H9 (cell line): ENCODE measurements around the gene MRPL55. TPM values are rescaled to one million over a fixed set of nuclear protein-coding genes. Genes with fewer than 3 reads are reported as not detected.

Experiments
- DNase-seq: peaks from one replicate; pipeline ENCODE4 v3.0.0-alpha.2; 2017
- H2AFZ ChIP-seq: one replicate; pipeline ENCODE4 v1.6.1; 2013; ENCODE audit warnings: mild to moderate bottlenecking, low read length, control low read depth, moderate library complexity
- H2AK5ac ChIP-seq: 2 replicates; pipeline ENCODE4 v1.6.1; 2013; ENCODE audit warnings: low read length, control low read depth, mixed read lengths; ENCODE audit not compliant: insufficient read length
- H2BK120ac ChIP-seq: one replicate; pipeline ENCODE4 v1.6.1; 2013; ENCODE audit warnings: low read depth, mild to moderate bottlenecking, low read length, control low read depth, inconsistent platforms; ENCODE audit not compliant: poor library complexity, severe bottlenecking
- H2BK12ac ChIP-seq: 2 replicates; pipeline ENCODE4 v1.6.1; 2013; ENCODE audit warnings: low read length, control low read depth, mixed read lengths, low read depth; ENCODE audit not compliant: insufficient read length
- H2BK15ac ChIP-seq: 2 replicates; pipeline ENCODE4 v1.6.1; 2013; ENCODE audit warnings: low read depth, low read length, control low read depth
- H2BK20ac ChIP-seq: one replicate; pipeline ENCODE4 v1.6.1; 2013; ENCODE audit warnings: low read depth, mild to moderate bottlenecking, low read length, control low read depth, inconsistent platforms; ENCODE audit not compliant: poor library complexity, severe bottlenecking
- H2BK5ac ChIP-seq: 2 replicates; pipeline ENCODE4 v1.6.1; 2013; ENCODE audit warnings: low read length, control low read depth, mixed read lengths; ENCODE audit not compliant: insufficient read length
- H3K14ac ChIP-seq: 2 replicates; pipeline ENCODE4 v1.6.1; 2013; ENCODE audit warnings: low read length, control low read depth; ENCODE audit not compliant: insufficient read depth
- H3K18ac ChIP-seq: 2 replicates; pipeline ENCODE4 v1.6.1; 2013; ENCODE audit warnings: low read depth, mild to moderate bottlenecking, mixed read lengths, low read length, control low read depth; ENCODE audit not compliant: insufficient read length
- H3K23ac ChIP-seq: 2 replicates; pipeline ENCODE4 v1.6.1; 2013; ENCODE audit warnings: low read length, control low read depth, mixed read lengths, low read depth; ENCODE audit not compliant: insufficient read length
- H3K23me2 ChIP-seq: 2 replicates; pipeline ENCODE4 v1.6.1; 2013; ENCODE audit warnings: low read depth, mild to moderate bottlenecking, mixed read lengths, low read length, control low read depth; ENCODE audit not compliant: insufficient read length, poor library complexity, severe bottlenecking
- H3K27ac ChIP-seq: 2 replicates; pipeline ENCODE4 v1.5.1; 2013; ENCODE audit warnings: low read length, control low read depth, mixed read lengths, low read depth; ENCODE audit not compliant: insufficient read length
- H3K27me3 ChIP-seq: 2 replicates; pipeline ENCODE4 v1.6.1; 2013; ENCODE audit warnings: low read length, control low read depth, inconsistent platforms; ENCODE audit not compliant: insufficient read depth
- H3K4ac ChIP-seq: 2 replicates; pipeline ENCODE4 v1.6.1; 2013; ENCODE audit warnings: low read depth, mild to moderate bottlenecking, control low read depth, inconsistent platforms, low read length, moderate library complexity
- H3K4me1 ChIP-seq: 2 replicates; pipeline ENCODE4 v1.6.1; 2013; ENCODE audit warnings: low read length, control low read depth, inconsistent platforms; ENCODE audit not compliant: insufficient read depth
- H3K4me2 ChIP-seq: 2 replicates; pipeline ENCODE4 v1.6.1; 2013; ENCODE audit warnings: low read length, control low read depth, mixed read lengths; ENCODE audit not compliant: insufficient read length, insufficient read depth
- H3K56ac ChIP-seq: 2 replicates; pipeline ENCODE4 v1.6.1; 2013; ENCODE audit warnings: low read depth, mild to moderate bottlenecking, mixed read lengths, low read length, control low read depth; ENCODE audit not compliant: insufficient read length
- H3K79me1 ChIP-seq: 2 replicates; pipeline ENCODE4 v1.6.1; 2013; ENCODE audit warnings: low read depth, mild to moderate bottlenecking, moderate library complexity, low read length, control low read depth, inconsistent platforms; ENCODE audit not compliant: insufficient read depth, poor library complexity, severe bottlenecking
- H3K79me2 ChIP-seq: 2 replicates; pipeline ENCODE4 v1.6.1; 2013; ENCODE audit warnings: low read length, control low read depth, inconsistent platforms; ENCODE audit not compliant: insufficient read depth
- H3K9ac ChIP-seq: 2 replicates; pipeline ENCODE4 v1.6.1; 2013; ENCODE audit warnings: low read length, control low read depth, mixed read lengths; ENCODE audit not compliant: insufficient read length; ENCODE audit errors: extremely low read depth
- H3K9me3 ChIP-seq: one replicate; pipeline ENCODE4 v1.6.1; 2013; ENCODE audit warnings: low read depth, low read length, inconsistent platforms; ENCODE audit not compliant: control insufficient read depth
- H3T11ph ChIP-seq: one replicate; pipeline ENCODE4 v1.6.1; 2013; ENCODE audit warnings: mild to moderate bottlenecking, low read length, control low read depth, inconsistent platforms
- H4K20me1 ChIP-seq: one replicate; pipeline ENCODE4 v1.6.1; 2013; ENCODE audit not compliant: control insufficient read depth, insufficient read length, insufficient read depth
- H4K5ac ChIP-seq: 2 replicates; pipeline ENCODE4 v1.6.1; 2013; ENCODE audit warnings: low read depth, mild to moderate bottlenecking, mixed read lengths, low read length, control low read depth; ENCODE audit not compliant: insufficient read length
- H4K8ac ChIP-seq: replicated peaks from 2 replicates; pipeline ENCODE4 v1.6.1; 2013; ENCODE audit warnings: low read length, control low read depth, mixed read lengths, low read depth; ENCODE audit not compliant: insufficient read length
- H4K91ac ChIP-seq: 2 replicates; pipeline ENCODE4 v1.6.1; 2013; ENCODE audit warnings: low read depth, mild to moderate bottlenecking, moderate library complexity, mixed read lengths, low read length, control low read depth; ENCODE audit not compliant: insufficient read length
- H3K27ac Mint-ChIP-seq, 3 experiments: 2 replicates in 2 of 3; 3 replicates in 1 of 3; pipeline ENCODE4 v1.8.0; 2020 to 2021; ENCODE audit warnings: mixed read lengths in 3 of 3, mild to moderate bottlenecking in 1 of 3, moderate library complexity in 1 of 3
- H3K27me3 Mint-ChIP-seq: 2 replicates; pipeline ENCODE4 v1.8.0; 2021; ENCODE audit warnings: low read depth, mild to moderate bottlenecking, moderate library complexity, mixed read lengths
- H3K36me3 Mint-ChIP-seq, 3 experiments: 2 replicates in 2 of 3; 3 replicates in 1 of 3; pipeline ENCODE4 v1.8.0; 2020 to 2021; ENCODE audit warnings: low read depth in 3 of 3, mixed read lengths in 3 of 3; ENCODE audit not compliant: insufficient read depth in 1 of 3
- H3K4me1 Mint-ChIP-seq, 2 experiments: 2 replicates each; pipeline ENCODE4 v1.8.0; 2020; ENCODE audit warnings: mixed read lengths in 2 of 2
- H3K4me3 Mint-ChIP-seq, 2 experiments: 2 replicates in 1 of 2; 3 replicates in 1 of 2; pipeline ENCODE4 v1.8.0; 2020 to 2021; ENCODE audit warnings: mild to moderate bottlenecking in 2 of 2, mixed read lengths in 2 of 2, moderate library complexity in 1 of 2
- H3K9me3 Mint-ChIP-seq, 2 experiments: 2 replicates in 1 of 2; 3 replicates in 1 of 2; pipeline ENCODE4 v1.8.0; 2020; ENCODE audit warnings: mild to moderate bottlenecking in 2 of 2, mixed read lengths in 2 of 2, moderate library complexity in 1 of 2
- WGBS: extraction: QIAGEN DNeasy Blood & Tissue Kit; methylation state at CpG from one replicate; pipeline ENCODE4 v1.1.7; 2013; ENCODE audit warnings: missing lambda C conversion rate, low lambda C conversion rate, mixed read lengths; ENCODE audit not compliant: insufficient read length; ENCODE audit errors: extremely low coverage; 5-methylcytosine and 5-hydroxymethylcytosine counted together
- total RNA-seq: library from RNA; stranded (reverse); gene quantifications from 2 replicates; pipeline ENCODE4 v1.2.1, GENCODE V29; 2021
- TF ChIP-seq, protein P1 (sequence below): fragments of 200-600 bp; sonication (generic); conservative IDR thresholded peaks from 3 replicates; pipeline ENCODE4 v1.8.0; 2021; ENCODE audit warnings: antibody characterized with exemption, mild to moderate bottlenecking

MRPL55 gene
- total RNA-seq, 1 experiment from 2014 or later: 62.3 TPM

DNA sequence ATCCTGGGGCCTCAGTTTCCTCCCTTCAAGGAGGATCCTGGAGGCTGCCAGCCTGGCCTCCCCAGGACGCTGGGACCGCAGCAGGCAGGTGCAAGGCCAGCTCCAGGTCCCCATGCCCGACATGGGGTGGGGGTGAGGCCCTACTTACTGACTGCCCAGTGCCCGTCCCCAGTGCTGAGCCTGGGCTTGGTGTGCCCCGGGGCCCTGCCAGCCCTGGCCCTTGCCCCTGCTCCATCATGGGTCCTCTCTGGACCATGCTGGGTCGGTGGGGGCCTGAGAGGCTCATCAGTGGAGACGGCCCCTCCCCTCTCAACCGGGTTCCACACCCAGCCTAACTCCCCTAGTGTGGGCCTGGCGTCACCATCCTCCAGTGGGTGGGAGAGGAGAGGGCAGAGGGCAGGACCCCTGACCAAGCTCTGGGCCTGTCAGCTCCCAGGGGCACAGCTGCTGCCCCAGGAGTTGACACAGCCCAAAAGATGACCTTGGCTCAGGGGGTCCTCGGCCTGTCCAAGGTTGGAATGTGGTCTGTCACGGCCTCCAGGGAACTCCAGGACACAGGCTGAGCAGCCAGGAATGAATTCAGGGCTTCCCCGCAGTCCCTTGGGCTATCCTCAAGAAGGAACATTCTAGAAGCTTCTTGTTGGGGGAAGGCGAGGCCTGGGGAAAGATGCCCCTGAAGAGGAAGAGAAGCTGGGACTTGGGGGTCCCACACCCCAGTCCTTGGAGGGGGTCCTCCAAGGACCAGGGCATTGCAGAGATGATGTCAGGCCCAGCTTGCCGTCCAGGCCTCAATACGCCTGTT lies 44.2 kb downstream of the MRPL55 start:
- no peak overlapping the region for H3K27ac Mint-ChIP-seq
- WGBS: no CpG with 5 or more reads among the region's 15 CpGs

More for the DNA sequence above, 44.2 kb downstream of the MRPL55 start:
- TF ChIP-seq, protein P1, sequence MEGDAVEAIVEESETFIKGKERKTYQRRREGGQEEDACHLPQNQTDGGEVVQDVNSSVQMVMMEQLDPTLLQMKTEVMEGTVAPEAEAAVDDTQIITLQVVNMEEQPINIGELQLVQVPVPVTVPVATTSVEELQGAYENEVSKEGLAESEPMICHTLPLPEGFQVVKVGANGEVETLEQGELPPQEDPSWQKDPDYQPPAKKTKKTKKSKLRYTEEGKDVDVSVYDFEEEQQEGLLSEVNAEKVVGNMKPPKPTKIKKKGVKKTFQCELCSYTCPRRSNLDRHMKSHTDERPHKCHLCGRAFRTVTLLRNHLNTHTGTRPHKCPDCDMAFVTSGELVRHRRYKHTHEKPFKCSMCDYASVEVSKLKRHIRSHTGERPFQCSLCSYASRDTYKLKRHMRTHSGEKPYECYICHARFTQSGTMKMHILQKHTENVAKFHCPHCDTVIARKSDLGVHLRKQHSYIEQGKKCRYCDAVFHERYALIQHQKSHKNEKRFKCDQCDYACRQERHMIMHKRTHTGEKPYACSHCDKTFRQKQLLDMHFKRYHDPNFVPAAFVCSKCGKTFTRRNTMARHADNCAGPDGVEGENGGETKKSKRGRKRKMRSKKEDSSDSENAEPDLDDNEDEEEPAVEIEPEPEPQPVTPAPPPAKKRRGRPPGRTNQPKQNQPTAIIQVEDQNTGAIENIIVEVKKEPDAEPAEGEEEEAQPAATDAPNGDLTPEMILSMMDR: no peak
- no peak overlapping the region for H4K5ac ChIP-seq
- no peak overlapping the region for H4K91ac ChIP-seq
- Mint-ChIP-seq H3K4me3 (no peak overlapping the region), H3K27me3 (peaks cover 78% of the 10 kb centered on the region), H3K4me1 (peaks cover 5 to 7% of the 10 kb centered on the region in 2 experiments; a peak in 3 of 4 replicates), H3K36me3 (no peaks in the 10 kb centered on the region; a peak in 1 of 7 replicates), H3K9me3 (no peaks in the 10 kb centered on the region; a peak in 1 of 5 replicates)
- peaks cover 11% of the 10 kb centered on the region for H3K23me2 ChIP-seq
- H4K20me1 ChIP-seq: no peaks in the 10 kb centered on the region
- H3K79me2 ChIP-seq: no peaks in the 10 kb centered on the region
- no peak overlapping the region for H3K9ac ChIP-seq
- H2BK15ac ChIP-seq: no peak overlapping the region
- no peak overlapping the region for H2BK20ac ChIP-seq
- H3K27ac ChIP-seq: no peak overlapping the region
- no peak overlapping the region for H4K8ac ChIP-seq
- H2BK120ac ChIP-seq: no peak overlapping the region
- H3K56ac ChIP-seq: no peak overlapping the region
- no peak overlapping the region for H3K4ac ChIP-seq
- DNase-seq: no peak
- no peak overlapping the region for H3K23ac ChIP-seq
- H3K9me3 ChIP-seq: no peaks in the 10 kb centered on the region
- no peak overlapping the region for H2BK12ac ChIP-seq
- H3K18ac ChIP-seq: no peak overlapping the region
- no peak overlapping the region for H3K4me2 ChIP-seq
- peaks cover 40% of the 10 kb centered on the region; the same call in 1 of the 2 replicates for H3K27me3 ChIP-seq
- H3K79me1 ChIP-seq: no peaks in the 10 kb centered on the region
- no peaks in the 10 kb centered on the region for H3K4me1 ChIP-seq
- no peak overlapping the region for H2BK5ac ChIP-seq
- H3T11ph ChIP-seq: no peak overlapping the region
- no peak overlapping the region for H2AK5ac ChIP-seq
- no peak overlapping the region; the same call in 1 of the 2 replicates for H3K14ac ChIP-seq
- H2AFZ ChIP-seq: no peak overlapping the region
